CD4-positive, alpha-beta memory T cell (primary cell): ENCODE results near the gene CHCHD3. TPM values are rescaled to one million over a fixed set of nuclear protein-coding genes. Genes with fewer than 3 reads are reported as not detected.

Experiments used
- CTCF ChIA-PET: fragments of 350-600 bp; sonication (Branson Sonifier 250); formaldehyde crosslinking; loops from one replicate; lab custom pipeline; 2021; ENCODE audit warnings: inconsistent platforms; ENCODE audit not compliant: partially characterized antibody; lab: Charles Lee
- POLR2A ChIA-PET: fragments of 350-600 bp; sonication (Branson Sonifier 250); formaldehyde crosslinking; loops from one replicate; lab custom pipeline; 2021; ENCODE audit not compliant: partially characterized antibody; lab: Charles Lee
- DNase-seq, 5 donors: peaks; one replicate each; pipeline versions ENCODE4 v3.0.0 to v3.0.0-alpha.2; 2020 to 2022; ENCODE audit warnings: mixed read lengths in 1 of 5
- H3K27ac ChIP-seq: one replicate; pipeline ENCODE4 v1.7.0; 2013; ENCODE audit warnings: low read depth, low read length
- H3K27me3 ChIP-seq: 2 replicates; pipeline ENCODE4 v1.7.0; 2013; ENCODE audit warnings: mild to moderate bottlenecking, low read length, moderate library complexity; ENCODE audit not compliant: insufficient read depth
- H3K36me3 ChIP-seq: 2 replicates; pipeline ENCODE4 v1.7.0; 2013; ENCODE audit warnings: mild to moderate bottlenecking, low read length, moderate library complexity; ENCODE audit not compliant: insufficient read depth
- H3K4me1 ChIP-seq: 2 replicates; pipeline ENCODE4 v1.7.0; 2013; ENCODE audit warnings: mild to moderate bottlenecking, low read length, moderate library complexity; ENCODE audit not compliant: insufficient read depth
- H3K4me3 ChIP-seq, 2 donors: one replicate each; pipeline ENCODE4 v1.7.0; 2013; ENCODE audit warnings: low read length in 2 of 2, mild to moderate bottlenecking in 1 of 2
- H3K9me3 ChIP-seq, 2 donors: one replicate each; pipeline ENCODE4 v1.7.0; 2013; ENCODE audit warnings: low read length in 2 of 2, control low read depth in 1 of 2; ENCODE audit not compliant: control insufficient read depth in 1 of 2
- H3K27ac Mint-ChIP-seq, 7 donors: one replicate each; pipeline ENCODE4 v1.8.0; 2020 to 2021; ENCODE audit warnings: mixed read lengths in 7 of 7, mild to moderate bottlenecking in 6 of 7, inconsistent platforms in 3 of 7, moderate library complexity in 3 of 7
- H3K27me3 Mint-ChIP-seq, 2 donors: one replicate each; pipeline ENCODE4 v1.8.0; 2020 to 2021; ENCODE audit warnings: mixed read lengths in 2 of 2
- H3K36me3 Mint-ChIP-seq, 2 donors: one replicate each; pipeline ENCODE4 v1.8.0; 2020 to 2021; ENCODE audit warnings: mixed read lengths in 2 of 2, inconsistent platforms in 1 of 2, mild to moderate bottlenecking in 1 of 2
- H3K4me1 Mint-ChIP-seq, 4 donors: one replicate each; pipeline ENCODE4 v1.8.0; 2020 to 2021; ENCODE audit warnings: mixed read lengths in 4 of 4, mild to moderate bottlenecking in 1 of 4
- H3K4me3 Mint-ChIP-seq, 8 donors: one replicate each; pipeline ENCODE4 v1.8.0; 2020 to 2021; ENCODE audit warnings: mixed read lengths in 8 of 8, mild to moderate bottlenecking in 7 of 8, moderate library complexity in 6 of 8, inconsistent platforms in 3 of 8
- H3K9me3 Mint-ChIP-seq, 8 donors: one replicate each; pipeline ENCODE4 v1.8.0; 2020 to 2021; ENCODE audit warnings: mixed read lengths in 8 of 8, mild to moderate bottlenecking in 5 of 8, inconsistent platforms in 3 of 8, moderate library complexity in 1 of 8
- intact Hi-C: fragments of 100-400 bp; cut with micrococcal nuclease; formaldehyde crosslinking; loops from one replicate; pipeline ENCODE4 v1.15.1; 2023
- polyA plus RNA-seq, 2 donors: library from polyadenylated mRNA; unstranded; fragments of 300-500 nt; fragmentation: Illumina TruSeq; gene quantifications; one replicate each; pipeline ENCODE4 v1.2.3, GENCODE V29; 2021
- total RNA-seq, 2 experiments: library from RNA; stranded (reverse); gene quantifications; one replicate each; pipeline ENCODE4 v1.2.3, GENCODE V29; 2021

The CHCHD3 gene
- total and polyA plus RNA-seq, 4 experiments from 2014 or later: 25.2 to 77.3 (median 35.6) TPM

DNA sequence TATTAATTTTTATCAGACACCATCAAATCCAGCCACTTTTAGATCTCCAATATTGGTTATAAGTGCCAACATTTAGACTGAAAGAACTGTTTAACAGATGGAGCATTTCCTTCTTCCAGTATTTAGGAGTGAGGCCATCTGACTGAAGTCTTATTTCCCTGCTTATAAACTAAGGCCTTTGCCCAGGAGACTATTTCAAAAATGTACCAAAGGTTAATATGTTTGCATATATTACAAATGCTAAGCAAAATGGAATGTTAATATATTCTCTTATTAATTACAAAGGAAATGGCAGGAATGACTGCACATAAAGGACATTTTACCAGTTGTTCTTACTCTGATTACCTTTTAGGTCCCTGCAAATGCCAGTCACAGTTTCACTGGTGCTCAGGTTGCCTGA lies 266.8 kb downstream of the CHCHD3 start:
- Histone ChIP-seq H3K27me3 (no peaks in the 10 kb centered on the region), H3K4me3 (no peak overlapping the region), H3K27ac (no peak overlapping the region), H3K9me3 (no peaks in the 10 kb centered on the region), H3K36me3 (no peaks in the 10 kb centered on the region), H3K4me1 (no peaks in the 10 kb centered on the region)
- intact Hi-C loops: no loop called here
- Mint-ChIP-seq H3K4me1 (peaks cover 0 to 3% (median 1%) of the 10 kb centered on the region in 4 donors), H3K4me3 (no peak overlapping the region), H3K27me3 (no peaks in the 10 kb centered on the region), H3K36me3 (peaks cover 12 to 48% of the 10 kb centered on the region in 2 donors), H3K9me3 (peaks cover 0 to 3% (median 0%) of the 10 kb centered on the region in 8 donors), H3K27ac (no peak overlapping the region)
- CTCF ChIA-PET: no interaction called here
- POLR2A ChIA-PET: no interaction called here
- DNase-seq: no peak

- H3K9me3 ChIP-seq: no peaks in the 10 kb centered on the region
- Mint-ChIP-seq H3K4me3 (no peak overlapping the region), H3K36me3 (peaks cover 8 to 35% of the 10 kb centered on the region in 2 donors), H3K27me3 (no peaks in the 10 kb centered on the region), H3K4me1 (peaks cover 0 to 6% (median 1%) of the 10 kb centered on the region in 4 donors), H3K27ac (no peak overlapping the region), H3K9me3 (peaks cover 0 to 3% (median 0%) of the 10 kb centered on the region in 8 donors)
- intact Hi-C loops: no loop called here
- H3K36me3 ChIP-seq: no peaks in the 10 kb centered on the region
- ChIA-PET CTCF (no interaction called here), POLR2A (no interaction called here)
- H3K27ac ChIP-seq: no peak overlapping the region
- no peaks in the 10 kb centered on the region for H3K4me1 ChIP-seq
- H3K4me3 ChIP-seq: no peak overlapping the region
- no peaks in the 10 kb centered on the region for H3K27me3 ChIP-seq
- DNase-seq: no peak
These were observed 271.3 kb downstream of the CHCHD3 start for GRCh38 chr7:132810561-132810960.

GRCh38 chr7:132806834-132807233 lies 275.1 kb downstream of the CHCHD3 start:
- Mint-ChIP-seq H3K9me3 (no peaks in the 10 kb centered on the region), H3K27ac (no peak overlapping the region), H3K27me3 (no peaks in the 10 kb centered on the region), H3K4me3 (no peak overlapping the region), H3K36me3 (peaks cover 0 to 14% of the 10 kb centered on the region in 2 donors), H3K4me1 (peaks cover 0 to 5% (median 2%) of the 10 kb centered on the region in 4 donors)
- ChIA-PET POLR2A (no interaction called here), CTCF (no interaction called here)
- Histone ChIP-seq H3K4me3 (no peak overlapping the region), H3K9me3 (no peaks in the 10 kb centered on the region), H3K27ac (no peak overlapping the region), H3K27me3 (no peaks in the 10 kb centered on the region), H3K4me1 (no peaks in the 10 kb centered on the region), H3K36me3 (no peaks in the 10 kb centered on the region)
- intact Hi-C loops: no loop called here
- no peak for DNase-seq

DNA sequence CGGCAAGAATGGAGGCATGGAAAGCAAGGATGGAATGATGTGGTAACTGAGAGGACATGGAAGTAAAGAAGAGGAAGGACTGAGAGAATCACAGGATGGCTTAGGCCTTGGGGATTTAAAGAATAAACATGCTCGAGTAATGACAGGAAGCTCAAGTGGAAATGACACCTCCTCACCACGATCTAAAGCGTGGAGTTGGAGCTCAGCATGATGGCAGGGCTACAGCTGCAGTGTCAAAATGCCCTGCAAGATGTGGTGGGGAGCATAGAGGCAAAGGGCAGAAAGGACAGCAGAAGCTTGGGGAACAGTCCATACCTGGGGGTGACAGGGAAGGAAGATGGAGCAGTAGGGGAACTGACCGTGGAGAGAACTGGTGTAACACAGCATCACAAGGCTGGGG lies 276.1 kb downstream of the CHCHD3 start:
- POLR2A ChIA-PET: no interaction called here
- H3K27ac ChIP-seq: no peak overlapping the region
- H3K4me3 ChIP-seq: no peak overlapping the region
- H3K27me3 ChIP-seq: no peaks in the 10 kb centered on the region
- CTCF ChIA-PET: no interaction called here
- H3K4me1 ChIP-seq: no peaks in the 10 kb centered on the region
- H3K9me3 ChIP-seq: no peaks in the 10 kb centered on the region
- no peaks in the 10 kb centered on the region for H3K36me3 ChIP-seq
- no peaks in the 10 kb centered on the region for H3K9me3 Mint-ChIP-seq
- no peak overlapping the region for H3K27ac Mint-ChIP-seq
- no peak for DNase-seq
- H3K36me3 Mint-ChIP-seq: peaks cover 0 to 7% of the 10 kb centered on the region in 2 donors
- intact Hi-C loops: no loop called here
- no peaks in the 10 kb centered on the region for H3K27me3 Mint-ChIP-seq
- peaks cover 0 to 3% (median 1%) of the 10 kb centered on the region in 4 donors for H3K4me1 Mint-ChIP-seq
- no peak overlapping the region for H3K4me3 Mint-ChIP-seq

GRCh38 chr7:132804849-132805485 lies 276.9 kb downstream of the CHCHD3 start:
- H3K4me3 Mint-ChIP-seq: no peak overlapping the region
- Histone ChIP-seq H3K27me3 (no peaks in the 10 kb centered on the region), H3K4me1 (no peaks in the 10 kb centered on the region), H3K4me3 (no peak overlapping the region), H3K36me3 (no peaks in the 10 kb centered on the region), H3K9me3 (no peaks in the 10 kb centered on the region), H3K27ac (no peak overlapping the region)
- H3K36me3 Mint-ChIP-seq: peaks cover 0 to 6% of the 10 kb centered on the region in 2 donors
- H3K9me3 Mint-ChIP-seq: no peaks in the 10 kb centered on the region
- DNase-seq: no peak
- H3K27ac Mint-ChIP-seq: no peak overlapping the region
- H3K27me3 Mint-ChIP-seq: no peaks in the 10 kb centered on the region
- peaks cover 0 to 7% (median 4%) of the 10 kb centered on the region in 4 donors for H3K4me1 Mint-ChIP-seq
- intact Hi-C loops: no loop called here
- ChIA-PET CTCF (no interaction called here), POLR2A (no interaction called here)

- intact Hi-C loops: no loop called here
- Mint-ChIP-seq H3K36me3 (peaks cover 21% of the 10 kb centered on the region in 2 donors), H3K4me3 (no peak overlapping the region), H3K9me3 (no peaks in the 10 kb centered on the region), H3K27me3 (no peaks in the 10 kb centered on the region), H3K27ac (peak overlapping the region in 1 of 7 donors; percentile 48), H3K4me1 (peaks cover 0 to 11% (median 6%) of the 10 kb centered on the region in 4 donors)
- no peak for DNase-seq
- H3K4me1 ChIP-seq: no peaks in the 10 kb centered on the region
- no peaks in the 10 kb centered on the region for H3K27me3 ChIP-seq
- no peak overlapping the region for H3K4me3 ChIP-seq
- H3K9me3 ChIP-seq: no peaks in the 10 kb centered on the region
- ChIA-PET POLR2A (no interaction called here), CTCF (no interaction called here)
- no peaks in the 10 kb centered on the region for H3K36me3 ChIP-seq
- H3K27ac ChIP-seq: no peak overlapping the region
These were observed 281.4 kb downstream of the CHCHD3 start for GRCh38 chr7:132800522-132800921.

DNA sequence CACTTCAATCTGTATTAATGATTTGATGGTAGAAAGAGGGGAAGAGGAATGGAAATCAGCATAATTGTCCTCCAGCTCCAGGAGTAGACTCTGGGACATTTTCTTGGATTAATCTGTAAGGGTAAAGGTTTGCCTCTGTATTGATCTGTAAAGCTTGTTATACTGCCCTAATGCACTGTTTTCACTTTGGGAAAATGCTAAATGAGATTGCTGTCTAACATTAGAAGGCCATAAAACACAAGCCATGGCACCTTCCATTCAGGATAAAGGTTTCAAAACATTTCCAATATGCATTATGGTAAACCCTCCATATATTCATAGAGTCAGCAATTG lies 282.8 kb downstream of the CHCHD3 start:
- intact Hi-C loops: no loop called here
- H3K27me3 Mint-ChIP-seq: no peaks in the 10 kb centered on the region
- CTCF ChIA-PET: no interaction called here
- H3K4me3 Mint-ChIP-seq: no peak overlapping the region
- no peaks in the 10 kb centered on the region for H3K9me3 Mint-ChIP-seq
- no peaks in the 10 kb centered on the region for H3K9me3 ChIP-seq
- no peaks in the 10 kb centered on the region for H3K4me1 ChIP-seq
- H3K36me3 ChIP-seq: no peaks in the 10 kb centered on the region
- peak overlapping the region in 1 of 7 donors; percentile 36 for H3K27ac Mint-ChIP-seq
- no peak overlapping the region for H3K27ac ChIP-seq
- no peak for DNase-seq
- peaks cover 35 to 36% of the 10 kb centered on the region in 2 donors for H3K36me3 Mint-ChIP-seq
- no peak overlapping the region for H3K4me3 ChIP-seq
- H3K27me3 ChIP-seq: no peaks in the 10 kb centered on the region
- H3K4me1 Mint-ChIP-seq: peaks cover 0 to 11% (median 6%) of the 10 kb centered on the region in 4 donors
- POLR2A ChIA-PET: no interaction called here
